ENCODE results near the gene FPR1. TPM values are rescaled to one million over a fixed set of nuclear protein-coding genes. Genes with fewer than 3 reads are reported as not detected.
"Not testable (repeated sequence)": the region's sequence is repeated elsewhere in the genome, so short reads cannot be mapped to it uniquely, and the experiment has no call there.

Gene FPR1
- total RNA-seq, 1 donor from 2014 or later, result not detected

DNA sequence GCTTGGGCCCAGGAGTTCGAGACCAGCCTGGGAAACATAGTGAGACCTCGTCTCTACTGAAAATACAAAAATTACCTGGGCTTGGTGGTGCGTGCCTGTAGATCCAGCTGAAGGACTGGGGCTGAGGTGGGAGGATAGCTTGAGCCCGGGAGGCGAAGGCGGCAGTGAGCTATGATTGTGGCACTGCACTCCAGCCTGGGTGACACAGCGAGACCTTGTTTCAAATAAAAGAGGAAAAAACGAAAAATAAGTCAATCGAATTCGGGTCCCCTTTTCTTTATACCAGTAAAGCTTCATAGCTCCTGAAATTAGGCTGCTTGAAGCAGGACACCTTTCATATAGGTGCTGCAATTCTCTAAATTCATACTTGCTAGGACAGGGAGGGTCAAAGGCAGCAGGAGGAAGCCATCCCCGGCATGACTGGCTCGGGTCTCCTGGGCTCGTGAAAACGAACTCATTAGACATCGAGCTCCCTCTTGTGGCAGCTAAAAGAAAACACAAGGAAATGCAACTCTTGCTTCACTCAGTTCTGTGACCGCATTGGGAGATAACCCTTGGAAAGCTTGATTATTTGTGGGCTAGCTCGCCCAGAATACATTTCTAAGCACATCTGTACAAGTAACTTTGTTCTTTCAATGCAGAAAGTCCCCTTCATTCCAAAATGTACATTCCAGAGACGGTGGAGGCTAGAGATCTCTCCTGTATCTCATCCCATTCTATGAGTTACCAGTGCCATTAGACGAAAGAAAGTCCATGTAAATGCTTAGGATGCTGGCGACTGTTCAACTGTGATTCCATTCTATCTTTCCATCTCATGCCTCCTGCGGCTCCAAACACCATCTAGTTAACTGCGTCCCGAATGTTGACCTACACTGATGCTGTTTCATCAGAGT is 26.1 kb upstream of the FPR1 start:
- no peaks in the 10 kb centered on the region for H3K36me3 ChIP-seq (ENCODE audit: control insufficient read depth, insufficient read depth, low read length)
- no peaks in the 10 kb centered on the region for H3K27me3 ChIP-seq (ENCODE audit: control insufficient read depth, insufficient read depth, low read length)
- no peak for FAIRE-seq
- peak; percentile 70 for DNase-seq (ENCODE audit: low read depth)
- TF ChIP-seq, protein P1, sequence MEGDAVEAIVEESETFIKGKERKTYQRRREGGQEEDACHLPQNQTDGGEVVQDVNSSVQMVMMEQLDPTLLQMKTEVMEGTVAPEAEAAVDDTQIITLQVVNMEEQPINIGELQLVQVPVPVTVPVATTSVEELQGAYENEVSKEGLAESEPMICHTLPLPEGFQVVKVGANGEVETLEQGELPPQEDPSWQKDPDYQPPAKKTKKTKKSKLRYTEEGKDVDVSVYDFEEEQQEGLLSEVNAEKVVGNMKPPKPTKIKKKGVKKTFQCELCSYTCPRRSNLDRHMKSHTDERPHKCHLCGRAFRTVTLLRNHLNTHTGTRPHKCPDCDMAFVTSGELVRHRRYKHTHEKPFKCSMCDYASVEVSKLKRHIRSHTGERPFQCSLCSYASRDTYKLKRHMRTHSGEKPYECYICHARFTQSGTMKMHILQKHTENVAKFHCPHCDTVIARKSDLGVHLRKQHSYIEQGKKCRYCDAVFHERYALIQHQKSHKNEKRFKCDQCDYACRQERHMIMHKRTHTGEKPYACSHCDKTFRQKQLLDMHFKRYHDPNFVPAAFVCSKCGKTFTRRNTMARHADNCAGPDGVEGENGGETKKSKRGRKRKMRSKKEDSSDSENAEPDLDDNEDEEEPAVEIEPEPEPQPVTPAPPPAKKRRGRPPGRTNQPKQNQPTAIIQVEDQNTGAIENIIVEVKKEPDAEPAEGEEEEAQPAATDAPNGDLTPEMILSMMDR (IDR thresholded peaks at IDR 0.05; ENCODE audit: insufficient read depth, low read length, severe bottlenecking), result peak; percentile 78
- H3K4me3 ChIP-seq (ENCODE audit: low read depth, low read length), result no peak overlapping the region

DNA sequence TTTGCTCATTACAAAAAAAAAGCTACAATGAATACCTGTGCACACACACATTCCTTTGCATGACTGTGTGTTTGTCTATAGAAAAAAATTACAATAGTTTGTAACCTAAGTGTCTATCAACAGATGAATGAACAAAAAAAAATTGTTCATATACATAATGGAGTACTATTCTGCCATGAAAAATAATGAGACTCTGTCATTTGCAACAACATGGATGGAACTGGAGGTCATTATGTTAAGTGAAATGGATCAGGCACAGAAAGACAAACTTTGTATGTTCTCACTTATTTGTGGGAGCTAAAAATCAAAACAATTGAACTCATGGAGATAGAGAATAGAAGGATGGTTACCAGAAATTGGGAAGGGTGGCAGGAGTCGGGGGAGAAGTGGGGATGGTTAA is 24.9 kb upstream of the FPR1 start:
- not testable (repeated sequence) for H3K4me3 ChIP-seq (ENCODE audit: low read depth, low read length); DNase-seq (ENCODE audit: low read depth); FAIRE-seq; H3K27me3 ChIP-seq (ENCODE audit: control insufficient read depth, insufficient read depth, low read length); H3K36me3 ChIP-seq (ENCODE audit: control insufficient read depth, insufficient read depth, low read length)

DNA sequence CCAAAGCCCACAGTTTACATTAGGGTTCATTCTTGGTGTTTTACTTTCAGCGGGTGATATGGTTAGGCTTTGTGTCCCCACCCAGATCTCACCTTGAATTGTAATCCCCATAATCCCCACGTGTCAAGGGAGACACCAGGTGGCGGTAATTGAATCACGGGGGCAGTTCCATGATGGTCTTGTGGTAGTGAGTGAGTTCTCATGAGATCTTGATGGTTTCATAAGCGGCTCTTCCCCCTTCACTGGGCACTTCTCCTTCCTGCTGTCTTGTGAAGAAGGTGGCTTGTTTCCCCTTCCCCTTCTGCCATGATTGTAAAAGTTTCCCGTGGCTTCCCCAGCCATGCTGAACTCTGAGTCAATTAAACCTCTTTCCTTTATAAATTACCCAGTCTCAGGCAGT is 21.3 kb upstream of the FPR1 start:
- FAIRE-seq, result no peak
- DNase-seq (ENCODE audit: low read depth), result no peak
- TF ChIP-seq, protein P1 (IDR thresholded peaks at IDR 0.05; ENCODE audit: insufficient read depth, low read length, severe bottlenecking), result no peak
- H3K36me3 ChIP-seq (ENCODE audit: control insufficient read depth, insufficient read depth, low read length), result no peaks in the 10 kb centered on the region
- H3K27me3 ChIP-seq (ENCODE audit: control insufficient read depth, insufficient read depth, low read length), result no peaks in the 10 kb centered on the region
- H3K4me3 ChIP-seq (ENCODE audit: low read depth, low read length), result no peak overlapping the region

DNA sequence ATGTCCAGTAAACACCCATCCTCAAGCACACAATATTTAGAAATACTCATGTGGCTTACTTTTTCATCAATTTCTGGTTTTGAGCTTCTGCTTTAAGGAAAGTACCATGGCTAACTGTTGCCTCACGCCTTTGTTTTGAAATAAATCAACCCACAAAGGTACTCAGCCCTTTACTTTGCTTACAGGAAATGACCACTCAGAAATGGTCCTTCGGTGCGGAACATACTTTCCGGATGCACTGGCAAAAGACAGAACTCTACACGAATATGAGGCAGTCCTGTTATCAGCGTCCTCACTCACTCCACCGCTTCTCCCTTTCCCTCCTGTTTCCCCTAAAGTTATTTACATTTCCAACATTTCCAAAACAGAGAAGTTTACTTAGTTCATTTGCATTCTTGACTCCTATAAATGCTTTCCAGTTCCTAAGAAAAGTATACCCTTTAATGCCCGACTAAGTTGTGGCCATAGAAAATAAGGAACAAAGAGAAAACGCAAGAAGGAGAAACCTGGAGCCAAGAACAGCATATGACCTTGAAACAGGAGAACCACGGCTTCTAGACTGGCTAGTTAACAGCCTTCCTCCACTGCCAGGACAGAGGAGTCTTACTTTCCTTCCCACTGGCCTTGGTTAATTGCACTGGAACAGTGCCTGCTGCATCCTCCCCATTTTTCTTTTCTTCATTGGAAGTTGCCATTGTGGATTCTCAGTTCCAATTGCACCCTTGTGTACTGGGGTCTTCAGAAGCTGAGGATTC is 19.9 kb upstream of the FPR1 start:
- no peak overlapping the region for H3K4me3 ChIP-seq (ENCODE audit: low read depth, low read length)
- TF ChIP-seq, protein P1 (IDR thresholded peaks at IDR 0.05; ENCODE audit: insufficient read depth, low read length, severe bottlenecking), result no peak
- FAIRE-seq, result no peak
- H3K27me3 ChIP-seq (ENCODE audit: control insufficient read depth, insufficient read depth, low read length), result no peaks in the 10 kb centered on the region
- H3K36me3 ChIP-seq (ENCODE audit: control insufficient read depth, insufficient read depth, low read length), result no peaks in the 10 kb centered on the region
- no peak for DNase-seq (ENCODE audit: low read depth)

DNA sequence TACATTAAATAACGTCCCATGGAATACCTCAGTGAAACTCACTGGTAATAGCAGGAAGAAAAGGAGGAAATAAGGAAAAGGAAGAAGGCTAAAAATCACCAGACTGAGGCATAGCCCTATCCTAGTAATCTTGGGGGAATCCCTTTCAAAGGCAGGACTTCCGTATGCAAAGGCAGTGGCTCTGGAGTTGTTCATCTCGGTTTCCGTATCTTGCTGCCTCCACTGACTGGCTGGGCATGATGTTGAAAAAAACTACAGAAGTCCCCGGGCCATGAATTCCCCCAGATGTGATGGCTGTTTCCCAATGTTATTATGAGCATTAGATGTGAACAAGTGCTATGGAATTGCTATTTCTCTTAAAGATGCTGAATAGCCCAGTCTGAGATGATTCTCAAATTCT is 14.8 kb upstream of the FPR1 start:
- Histone ChIP-seq H3K36me3 (ENCODE audit: control insufficient read depth, insufficient read depth, low read length) (no peaks in the 10 kb centered on the region), H3K27me3 (ENCODE audit: control insufficient read depth, insufficient read depth, low read length) (no peaks in the 10 kb centered on the region), H3K4me3 (ENCODE audit: low read depth, low read length) (no peak overlapping the region)
- no peak for FAIRE-seq
- DNase-seq (ENCODE audit: low read depth), result no peak
- TF ChIP-seq, protein P1 (IDR thresholded peaks at IDR 0.05; ENCODE audit: insufficient read depth, low read length, severe bottlenecking), result no peak

DNA sequence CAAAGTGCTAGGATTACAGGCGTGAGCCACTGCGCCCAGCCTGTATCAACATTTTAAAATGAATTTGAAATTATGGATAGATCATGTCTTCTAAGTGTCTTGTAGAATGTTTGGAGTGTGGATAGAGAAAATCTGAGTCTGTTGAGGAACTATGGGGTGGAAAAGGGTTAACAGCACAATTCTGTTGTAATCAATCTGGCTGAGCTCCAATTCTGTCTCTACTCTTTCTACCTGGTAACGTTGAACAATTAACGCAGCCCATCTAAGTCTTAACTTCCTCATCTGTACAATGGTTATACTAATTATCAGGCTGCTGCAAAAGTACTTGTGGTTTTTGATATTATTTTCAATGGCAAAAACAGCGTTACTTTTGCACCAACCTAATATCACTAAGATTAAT is 13.4 kb upstream of the FPR1 start:
- DNase-seq (ENCODE audit: low read depth) (no peak), FAIRE-seq (no peak)
- Histone ChIP-seq H3K4me3 (ENCODE audit: low read depth, low read length) (no peak overlapping the region), H3K27me3 (ENCODE audit: control insufficient read depth, insufficient read depth, low read length) (no peaks in the 10 kb centered on the region), H3K36me3 (ENCODE audit: control insufficient read depth, insufficient read depth, low read length) (no peaks in the 10 kb centered on the region)
- TF ChIP-seq, protein P1 (IDR thresholded peaks at IDR 0.05; ENCODE audit: insufficient read depth, low read length, severe bottlenecking), result no peak

Data from bronchial epithelial cell (primary cell).